ENCODE data around the gene AMBP.
"Not testable (repeated sequence)": the region's sequence is repeated elsewhere in the genome, so short reads cannot be mapped to it uniquely, and the experiment has no call there.

Gene AMBP

DNA sequence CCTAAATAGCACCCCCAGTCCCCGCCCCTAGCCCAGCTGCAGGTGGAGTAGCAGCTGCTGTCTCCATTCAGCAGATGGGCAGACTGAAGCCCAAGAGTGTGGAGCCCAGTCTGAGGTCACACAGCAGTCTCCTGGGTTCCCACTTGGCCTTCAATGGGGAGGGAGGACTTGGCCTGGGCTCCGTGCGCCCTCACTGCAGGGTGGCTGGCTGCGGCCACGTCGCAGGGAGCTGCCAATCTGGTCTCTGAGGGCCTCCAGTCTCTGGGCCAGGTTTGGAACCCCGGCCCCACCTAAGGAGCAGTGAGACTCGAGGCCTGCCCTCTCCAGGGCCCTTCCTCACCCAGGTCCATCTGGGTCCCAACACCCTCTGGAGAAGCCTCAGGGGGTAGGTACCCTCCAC, 13.6 kb upstream of the AMBP start:
- FAIRE-seq: no peak
- TF ChIP-seq POLR2A (IDR thresholded peaks at IDR 0.05; ENCODE audit: low read depth, low read length): no peak
- no peak for DNase-seq (ENCODE audit: insufficient read length, low spot score)

DNA sequence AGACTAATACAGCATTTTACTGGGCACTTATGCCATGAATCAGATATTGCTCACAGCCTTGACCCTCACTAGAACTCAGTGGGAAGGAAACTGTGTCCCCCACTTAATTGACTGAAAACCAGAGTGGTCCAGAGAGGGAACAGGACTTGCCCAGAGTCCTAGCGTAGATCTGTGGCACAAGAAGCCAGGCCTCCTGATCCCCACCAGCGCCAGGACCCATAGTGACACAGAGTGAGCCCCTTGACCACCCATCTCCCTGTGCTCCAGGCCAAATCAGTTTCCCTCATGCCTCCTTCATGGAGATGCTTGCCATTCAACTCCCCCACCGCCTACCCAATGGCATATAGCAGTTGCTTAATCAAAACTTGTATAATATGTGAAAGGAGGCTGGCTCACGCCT, 12.7 kb upstream of the AMBP start:
- TF ChIP-seq POLR2A (IDR thresholded peaks at IDR 0.05; ENCODE audit: low read depth, low read length): no peak
- DNase-seq (ENCODE audit: insufficient read length, low spot score) (no peak), FAIRE-seq (no peak)

GRCh38 chr9:114089206-114089840, 11.2 kb upstream of the AMBP start:
- FAIRE-seq: no peak
- no peak for TF ChIP-seq POLR2A (IDR thresholded peaks at IDR 0.05; ENCODE audit: low read depth, low read length)
- no peak for DNase-seq (ENCODE audit: insufficient read length, low spot score)

GRCh38 chr9:114088571-114089170, 10.6 kb upstream of the AMBP start:
- DNase-seq (ENCODE audit: insufficient read length, low spot score): no peak
- no peak for FAIRE-seq
- TF ChIP-seq POLR2A (IDR thresholded peaks at IDR 0.05; ENCODE audit: low read depth, low read length): no peak

DNA sequence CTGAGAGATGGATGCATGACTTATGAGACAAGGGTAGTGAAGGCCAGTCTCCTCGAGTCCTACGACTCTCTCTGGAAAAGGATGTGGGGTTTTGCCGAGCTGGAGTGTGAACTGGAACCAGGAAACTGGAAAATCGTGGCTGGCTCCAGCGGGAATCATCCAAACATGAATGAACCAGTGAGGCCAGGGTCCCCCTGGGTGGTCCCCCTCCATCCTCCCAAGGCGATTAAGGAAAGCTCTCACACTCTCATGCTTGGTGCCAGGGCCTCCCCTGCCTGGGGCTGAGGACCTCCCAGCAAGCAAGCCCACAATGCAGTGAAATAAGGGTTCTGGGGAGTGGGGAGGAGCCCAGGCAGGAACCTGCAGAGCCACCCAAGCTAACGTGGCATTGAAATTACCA, 9.6 kb upstream of the AMBP start:
- no peak for FAIRE-seq
- DNase-seq (ENCODE audit: insufficient read length, low spot score): no peak
- no peak for TF ChIP-seq POLR2A (IDR thresholded peaks at IDR 0.05; ENCODE audit: low read depth, low read length)

DNA sequence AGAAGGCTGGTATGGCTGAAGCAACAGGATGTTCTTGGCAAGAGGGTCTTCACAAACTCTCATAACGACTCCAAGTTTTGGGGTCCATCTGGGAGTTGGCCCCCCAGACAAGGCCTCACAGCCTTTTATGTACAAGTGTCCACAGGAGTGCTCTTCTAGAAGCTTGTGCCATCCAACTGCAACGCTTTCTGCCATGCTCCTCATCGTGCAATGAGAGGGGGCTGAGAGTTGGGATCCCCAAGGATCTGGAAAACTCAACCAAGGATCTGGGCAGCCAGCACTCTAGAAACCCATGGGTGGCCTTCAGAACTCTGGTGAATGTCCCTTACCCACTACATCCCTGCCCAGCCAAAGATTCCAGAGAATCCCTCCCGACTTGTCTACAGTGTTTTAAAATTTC, 8.5 kb upstream of the AMBP start:
- DNase-seq (ENCODE audit: insufficient read length, low spot score) (no peak), FAIRE-seq (no peak)
- TF ChIP-seq POLR2A (IDR thresholded peaks at IDR 0.05; ENCODE audit: low read depth, low read length): no peak

DNA sequence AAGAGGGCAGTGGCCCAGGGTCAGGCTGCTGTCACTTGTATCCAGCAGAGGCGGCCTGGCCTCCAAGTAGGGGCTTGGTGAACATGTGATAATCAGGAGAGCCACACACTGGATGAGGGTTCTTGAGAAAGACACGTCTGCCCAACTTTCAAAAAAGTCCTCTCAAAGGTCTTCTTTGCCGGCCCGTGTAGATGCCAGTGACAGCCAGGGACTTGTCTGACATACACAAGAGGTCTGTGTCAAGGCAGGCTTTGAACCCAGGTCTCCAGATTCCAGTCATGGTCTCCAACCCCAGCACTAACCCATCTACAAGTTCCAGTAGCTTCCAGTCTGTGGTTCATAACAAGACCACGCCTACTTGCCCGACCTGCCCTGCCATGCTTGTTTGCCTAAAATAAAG, 7.9 kb upstream of the AMBP start:
- TF ChIP-seq POLR2A (IDR thresholded peaks at IDR 0.05; ENCODE audit: low read depth, low read length): no peak
- no peak for DNase-seq (ENCODE audit: insufficient read length, low spot score)
- FAIRE-seq: no peak

DNA sequence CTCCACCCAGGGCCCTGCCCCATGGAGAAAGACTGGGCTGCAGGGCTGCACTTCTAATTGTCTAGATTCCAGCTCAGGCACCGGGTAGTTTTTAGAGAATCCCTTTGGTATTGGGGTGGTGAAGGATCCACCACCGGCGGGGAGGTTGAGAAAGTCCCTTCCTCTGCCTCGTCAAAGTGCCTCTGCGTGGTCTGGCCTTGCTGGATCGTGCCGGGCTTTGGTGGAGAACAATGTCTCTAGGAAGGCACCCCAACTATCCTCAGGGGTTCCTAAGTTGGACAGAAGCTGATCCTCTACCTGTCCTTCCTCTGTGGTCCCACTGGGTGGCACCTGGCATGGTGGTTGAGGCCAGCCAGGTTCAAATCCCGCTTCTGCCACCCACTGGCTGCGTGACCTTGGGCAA, 7.3 kb upstream of the AMBP start:
- FAIRE-seq (no peak), DNase-seq (ENCODE audit: insufficient read length, low spot score) (no peak)
- no peak for TF ChIP-seq POLR2A (IDR thresholded peaks at IDR 0.05; ENCODE audit: low read depth, low read length)

GRCh38 chr9:114084282-114085073, 6.4 kb upstream of the AMBP start:
- no peak for DNase-seq (ENCODE audit: insufficient read length, low spot score)
- TF ChIP-seq POLR2A (IDR thresholded peaks at IDR 0.05; ENCODE audit: low read depth, low read length): no peak
- FAIRE-seq: no peak

DNA sequence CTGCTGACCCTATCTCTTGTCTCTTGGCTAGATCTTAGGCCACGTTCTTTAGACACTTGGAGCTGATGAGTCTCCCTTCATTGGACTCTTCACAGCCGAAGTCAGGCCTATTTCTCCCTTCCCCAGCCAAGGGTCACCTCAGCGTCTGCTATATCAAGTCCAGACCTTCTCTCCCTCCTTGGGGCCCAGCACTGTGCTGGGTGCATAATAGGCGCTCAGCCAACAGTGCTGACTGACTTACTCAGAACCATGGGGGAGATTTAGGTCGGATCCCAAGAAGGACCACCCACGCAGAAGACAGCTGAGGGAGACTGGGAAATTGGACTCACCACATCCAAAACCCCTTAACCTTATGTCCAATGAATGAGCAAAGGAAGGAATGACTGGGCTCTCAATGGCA, 5.6 kb upstream of the AMBP start:
- no peak for TF ChIP-seq POLR2A (IDR thresholded peaks at IDR 0.05; ENCODE audit: low read depth, low read length)
- DNase-seq (ENCODE audit: insufficient read length, low spot score): no peak
- FAIRE-seq: no peak

DNA sequence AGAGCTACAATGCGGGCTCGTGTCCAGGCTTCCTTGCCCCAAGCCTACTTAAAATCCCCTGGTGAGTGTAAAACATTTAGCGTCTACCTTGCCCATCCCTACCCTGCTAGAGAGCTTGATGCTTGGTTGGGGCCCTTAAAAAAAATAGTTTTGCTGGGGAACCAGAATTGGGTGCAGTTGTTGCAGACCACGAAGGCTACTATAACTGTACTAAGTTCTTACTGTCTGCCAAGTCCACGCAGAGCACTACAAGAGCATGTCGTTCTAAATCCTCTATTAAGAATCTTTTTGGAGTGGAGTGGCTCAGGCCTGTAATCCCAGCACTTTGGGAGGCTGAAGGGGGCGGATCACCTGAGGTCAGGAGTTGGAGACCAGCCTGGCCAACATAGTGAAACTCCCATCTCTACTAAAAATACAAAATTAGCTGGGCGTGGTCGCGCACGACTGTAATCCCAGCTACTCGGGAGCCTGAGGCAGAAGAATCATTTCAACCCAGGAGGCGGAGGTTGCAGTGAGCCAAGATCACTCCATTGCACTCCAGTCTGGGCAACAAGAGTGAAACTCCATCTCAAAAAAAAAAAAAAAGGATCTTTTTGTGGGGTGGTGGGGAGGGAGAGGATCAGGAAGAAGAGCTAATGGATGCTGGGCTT, 4.8 kb upstream of the AMBP start:
- FAIRE-seq; DNase-seq (ENCODE audit: insufficient read length, low spot score): not testable (repeated sequence)

- no peak for TF ChIP-seq POLR2A (IDR thresholded peaks at IDR 0.05; ENCODE audit: low read depth, low read length)
- peak; percentile 90 for DNase-seq (ENCODE audit: insufficient read length, low spot score)
- peak; percentile 83 for FAIRE-seq
Observed at GRCh38 chr9:114082017-114082762, 4.1 kb upstream of the AMBP start.

- no peak for TF ChIP-seq POLR2A (IDR thresholded peaks at IDR 0.05; ENCODE audit: low read depth, low read length)
- DNase-seq (ENCODE audit: insufficient read length, low spot score): no peak
- no peak for FAIRE-seq
Observed at GRCh38 chr9:114081441-114082016, 3.4 kb upstream of the AMBP start.
